ENCODE results near the gene NTN4.

Gene NTN4

GRCh38 chr12:95720146-95720545 lies 70.4 kb downstream of the NTN4 start:
- ChIA-PET CTCF (interaction anchor here (1.3 kb wide), 1 partner anchor 138 kb away, joined by 4 read pairs; no protein-coding TSS in a partner anchor), POLR2A (ENCODE audit: low non-redundant PET) (no interaction called here)
- no peak for DNase-seq (ENCODE audit: low spot score)
- no peak overlapping the region for H3K27ac ChIP-seq
- no peak for TF ChIP-seq CTCF (conservative IDR thresholded peaks at IDR 0.05; ENCODE audit: low read depth)

GRCh38 chr12:95718772-95719171 lies 71.8 kb downstream of the NTN4 start:
- POLR2A ChIA-PET (ENCODE audit: low non-redundant PET) = no interaction called here
- CTCF ChIA-PET = interaction anchor here (1.5 kb wide), 1 partner anchor 10 kb away, joined by 7 read pairs; no protein-coding TSS in a partner anchor
- TF ChIP-seq CTCF (conservative IDR thresholded peaks at IDR 0.05; ENCODE audit: low read depth) = no peak
- no peak overlapping the region for H3K27ac ChIP-seq
- no peak for DNase-seq (ENCODE audit: low spot score)

- no peak for DNase-seq (ENCODE audit: low spot score)
- no peak overlapping the region for H3K27ac ChIP-seq
- ChIA-PET POLR2A (ENCODE audit: low non-redundant PET) (no interaction called here), CTCF (interaction anchor here (1.5 kb wide), 1 partner anchor 11 kb away, joined by 7 read pairs; no protein-coding TSS in a partner anchor)
- TF ChIP-seq CTCF (conservative IDR thresholded peaks at IDR 0.05; ENCODE audit: low read depth) = no peak
These were observed 72.5 kb downstream of the NTN4 start for GRCh38 chr12:95718006-95718431.

- ChIA-PET CTCF (interaction anchor here (0.6 to 1.5 kb wide), 3 partner anchors 11 to 56 kb away, joined by 3 to 7 read pairs (median 4); no protein-coding TSS in a partner anchor), POLR2A (ENCODE audit: low non-redundant PET) (no interaction called here)
- H3K27ac ChIP-seq = no peak overlapping the region
- DNase-seq (ENCODE audit: low spot score) = no peak
- TF ChIP-seq CTCF (conservative IDR thresholded peaks at IDR 0.05; ENCODE audit: low read depth) = no peak
These were observed 73.1 kb downstream of the NTN4 start for GRCh38 chr12:95717316-95717928.

- CTCF ChIA-PET = interaction anchor here (0.7 kb wide), 1 partner anchor 1649 kb away, joined by 3 read pairs; no protein-coding TSS in a partner anchor
- H3K27ac ChIP-seq = no peak overlapping the region
- TF ChIP-seq CTCF (conservative IDR thresholded peaks at IDR 0.05; ENCODE audit: low read depth) = no peak
- DNase-seq (ENCODE audit: low spot score) = no peak
- POLR2A ChIA-PET (ENCODE audit: low non-redundant PET) = no interaction called here
These were observed 75.4 kb downstream of the NTN4 start for GRCh38 chr12:95715177-95715576.

- no peak for TF ChIP-seq CTCF (conservative IDR thresholded peaks at IDR 0.05; ENCODE audit: low read depth)
- DNase-seq (ENCODE audit: low spot score) = no peak
- H3K27ac ChIP-seq = no peak overlapping the region
- POLR2A ChIA-PET (ENCODE audit: low non-redundant PET) = no interaction called here
- CTCF ChIA-PET = no interaction called here
These were observed 78.3 kb downstream of the NTN4 start for GRCh38 chr12:95712269-95712668.
